ENCODE measurements around the gene DKC1. TPM values are rescaled to one million over a fixed set of nuclear protein-coding genes. Genes with fewer than 3 reads are reported as not detected.

Gene DKC1
- total RNA-seq, 1 experiment from 2014 or later: 115 TPM

- no peaks in the 10 kb centered on the region for H3K4me1 ChIP-seq (ENCODE audit: insufficient read depth, low read length)
- 0 out of 2 replicates have a peak, but pooled peaks cover 6% of the 10 kb centered on the region for H4K20me1 ChIP-seq (ENCODE audit: low read length)
- no peak for TF ChIP-seq CTCF (conservative IDR thresholded peaks at IDR 0.05; ENCODE audit: low read depth, low read length)
- no peak for TF ChIP-seq EZH2 (IDR thresholded peaks at IDR 0.05; ENCODE audit: low read length, unreplicated experiment)
- TF ChIP-seq EZH2phosphoT487 (IDR thresholded peaks at IDR 0.05; ENCODE audit: borderline replicate concordance, low read length): no peak
- ChIA-PET POLR2A (ENCODE audit: unreplicated experiment) (no interaction called here), CTCF (no interaction called here)
- no peaks in the 10 kb centered on the region for H3K27me3 ChIP-seq (ENCODE audit: low read length)
- no peaks in the 10 kb centered on the region for H3F3A ChIP-seq (ENCODE audit: low read length, unreplicated experiment)
- intact Hi-C loops (cut with micrococcal nuclease): no loop called here
- no peak overlapping the region for H3K27ac ChIP-seq (ENCODE audit: low read length)
- no peak overlapping the region for H3K4me3 ChIP-seq (ENCODE audit: low read length)
- H3K79me2 ChIP-seq (ENCODE audit: low read length): no peaks in the 10 kb centered on the region
- BruUV-seq (replicated peaks): no TSS peak
- no peaks in the 10 kb centered on the region for H3K9me2 ChIP-seq (replicated peaks; ENCODE audit: low read length)
- H3K4me2 ChIP-seq (ENCODE audit: low read length): no peak overlapping the region
- H3K36me3 ChIP-seq (ENCODE audit: low read depth, low read length): peaks cover 59% of the 10 kb centered on the region
- no peaks in the 10 kb centered on the region for H3K9me3 ChIP-seq (ENCODE audit: low read length)
- no peak overlapping the region for H3K9ac ChIP-seq (ENCODE audit: low read length)
- ATAC-seq: peak; percentile 29; the same call in 1 of the 2 replicates
- no peak overlapping the region for H2AFZ ChIP-seq (ENCODE audit: low read length)
- DNase-seq: peak; percentile 13
These were observed 13.0 kb downstream of the DKC1 start for GRCh38 chrX:154775419-154776349.

- POLR2A ChIA-PET (ENCODE audit: unreplicated experiment): no interaction called here
- DNase-seq (no peak), ATAC-seq (no peak)
- peaks cover 52% of the 10 kb centered on the region for H3K36me3 ChIP-seq (ENCODE audit: low read depth, low read length)
- no TSS peak for BruUV-seq (replicated peaks)
- H3K9me3 ChIP-seq (ENCODE audit: low read length): no peaks in the 10 kb centered on the region
- H3K4me2 ChIP-seq (ENCODE audit: low read length): no peak overlapping the region
- 0 out of 2 replicates have a peak, but pooled peaks cover 4% of the 10 kb centered on the region for H4K20me1 ChIP-seq (ENCODE audit: low read length)
- no peaks in the 10 kb centered on the region for H3K27me3 ChIP-seq (ENCODE audit: low read length)
- intact Hi-C loops (cut with micrococcal nuclease): no loop called here
- H3K9ac ChIP-seq (ENCODE audit: low read length): no peak overlapping the region
- H3K9me2 ChIP-seq (replicated peaks; ENCODE audit: low read length): no peaks in the 10 kb centered on the region
- H3K4me1 ChIP-seq (ENCODE audit: insufficient read depth, low read length): no peaks in the 10 kb centered on the region
- H3K27ac ChIP-seq (ENCODE audit: low read length): no peak overlapping the region
- CTCF ChIA-PET: no interaction called here
- H2AFZ ChIP-seq (ENCODE audit: low read length): no peak overlapping the region
- H3F3A ChIP-seq (ENCODE audit: low read length, unreplicated experiment): no peaks in the 10 kb centered on the region
- no peak for TF ChIP-seq CTCF (conservative IDR thresholded peaks at IDR 0.05; ENCODE audit: low read depth, low read length)
- no peak for TF ChIP-seq EZH2phosphoT487 (IDR thresholded peaks at IDR 0.05; ENCODE audit: borderline replicate concordance, low read length)
- no peak for TF ChIP-seq EZH2 (IDR thresholded peaks at IDR 0.05; ENCODE audit: low read length, unreplicated experiment)
- no peak overlapping the region for H3K4me3 ChIP-seq (ENCODE audit: low read length)
- H3K79me2 ChIP-seq (ENCODE audit: low read length): no peaks in the 10 kb centered on the region
These were observed 14.1 kb downstream of the DKC1 start for GRCh38 chrX:154776753-154777152.

GRCh38 chrX:154779261-154779660 is 16.6 kb downstream of the DKC1 start:
- DNase-seq (peak; percentile 12), ATAC-seq (no peak)
- ChIA-PET POLR2A (ENCODE audit: unreplicated experiment) (no interaction called here), CTCF (no interaction called here)
- Histone ChIP-seq H3K36me3 (ENCODE audit: low read depth, low read length) (peaks cover 35% of the 10 kb centered on the region), H3K9me3 (ENCODE audit: low read length) (no peaks in the 10 kb centered on the region), H3K4me2 (ENCODE audit: low read length) (no peak overlapping the region), H3K9ac (ENCODE audit: low read length) (no peak overlapping the region), H2AFZ (ENCODE audit: low read length) (no peak overlapping the region), H3K4me3 (ENCODE audit: low read length) (no peak overlapping the region), H3K79me2 (ENCODE audit: low read length) (no peaks in the 10 kb centered on the region), H3K27ac (ENCODE audit: low read length) (no peak overlapping the region), H3F3A (ENCODE audit: low read length, unreplicated experiment) (no peaks in the 10 kb centered on the region), H3K27me3 (ENCODE audit: low read length) (no peaks in the 10 kb centered on the region), H3K4me1 (ENCODE audit: insufficient read depth, low read length) (no peaks in the 10 kb centered on the region), H4K20me1 (ENCODE audit: low read length) (no peaks in the 10 kb centered on the region), H3K9me2 (replicated peaks; ENCODE audit: low read length) (no peaks in the 10 kb centered on the region)
- TF ChIP-seq CTCF (conservative IDR thresholded peaks at IDR 0.05; ENCODE audit: low read depth, low read length) (no peak), EZH2phosphoT487 (IDR thresholded peaks at IDR 0.05; ENCODE audit: borderline replicate concordance, low read length) (no peak), EZH2 (IDR thresholded peaks at IDR 0.05; ENCODE audit: low read length, unreplicated experiment) (no peak)
- intact Hi-C loops (cut with micrococcal nuclease): no loop called here
- no TSS peak for BruUV-seq (replicated peaks)
